Endodermal cell (in vitro differentiated cells): ENCODE results near the gene RIT2. TPM values are rescaled to one million over a fixed set of nuclear protein-coding genes. Genes with fewer than 3 reads are reported as not detected.

ENCODE experiments used
- DNase-seq: peaks from one replicate; pipeline ENCODE4 v3.0.0-alpha.2; 2017
- H3K27ac ChIP-seq: 2 replicates; pipeline ENCODE4 v1.5.1; 2013; ENCODE audit warnings: mild to moderate bottlenecking, low read depth, low read length, moderate library complexity
- H3K27me3 ChIP-seq: 2 replicates; pipeline ENCODE4 v1.6.1; 2013; ENCODE audit warnings: mild to moderate bottlenecking, low read length, moderate library complexity; ENCODE audit not compliant: insufficient read depth, control insufficient read depth, poor library complexity, severe bottlenecking
- H3K36me3 ChIP-seq: 2 replicates; pipeline ENCODE4 v1.7.0; 2013; ENCODE audit warnings: mild to moderate bottlenecking, low read length, moderate library complexity; ENCODE audit not compliant: control insufficient read depth, insufficient read depth
- H3K4me1 ChIP-seq: one replicate; pipeline ENCODE4 v1.7.0; 2013; ENCODE audit warnings: low read length; ENCODE audit not compliant: control insufficient read depth, insufficient read depth
- H3K4me3 ChIP-seq: 2 replicates; pipeline ENCODE4 v1.5.1; 2013; ENCODE audit warnings: mild to moderate bottlenecking, low read length, moderate library complexity
- H3K9ac ChIP-seq: 2 replicates; pipeline ENCODE4 v1.6.1; 2013; ENCODE audit warnings: mild to moderate bottlenecking, low read length, moderate library complexity; ENCODE audit not compliant: poor library complexity, severe bottlenecking; ENCODE audit errors: extremely low read depth
- H3K9me3 ChIP-seq: 2 replicates; pipeline ENCODE4 v1.6.1; 2013; ENCODE audit warnings: mild to moderate bottlenecking, low read length, moderate library complexity; ENCODE audit not compliant: control insufficient read depth
- H3K27ac Mint-ChIP-seq: 2 replicates; pipeline ENCODE4 v1.8.0; 2020; ENCODE audit warnings: mixed read lengths
- H3K27me3 Mint-ChIP-seq: 2 replicates; pipeline ENCODE4 v1.8.0; 2021; ENCODE audit warnings: mild to moderate bottlenecking, mixed read lengths; ENCODE audit not compliant: insufficient read depth
- H3K36me3 Mint-ChIP-seq: 2 replicates; pipeline ENCODE4 v1.8.0; 2020; ENCODE audit warnings: low read depth, mixed read lengths
- H3K4me1 Mint-ChIP-seq: 2 replicates; pipeline ENCODE4 v1.8.0; 2020; ENCODE audit warnings: mixed read lengths
- H3K4me3 Mint-ChIP-seq: 2 replicates; pipeline ENCODE4 v1.8.0; 2020; ENCODE audit warnings: mild to moderate bottlenecking, moderate library complexity, mixed read lengths
- H3K9me3 Mint-ChIP-seq: 2 replicates; pipeline ENCODE4 v1.8.0; 2020; ENCODE audit warnings: mild to moderate bottlenecking, mixed read lengths
- CTCF ChIP-seq: fragments of 200-600 bp; sonication (generic); conservative IDR thresholded peaks from 2 replicates; pipeline ENCODE4 v1.5.0; 2021; ENCODE audit warnings: antibody characterized with exemption, mild to moderate bottlenecking
- WGBS, 2 experiments: methylation state at CpG; one replicate each; pipeline versions ENCODE4 v1.1.5 to v1.1.7; 2013; ENCODE audit warnings: missing lambda C conversion rate in 2 of 2, mixed read lengths in 1 of 2; ENCODE audit not compliant: insufficient coverage in 1 of 2, insufficient read length in 1 of 2; 5-methylcytosine and 5-hydroxymethylcytosine counted together
- total RNA-seq, 2 donors: library from RNA; stranded (reverse); fragmentation: NEBNext Ultra II Directional in 1 of 2; extraction: Animal tissue kit (Norgen Biotek cat#: 25700) in 1 of 2; gene quantifications; 2 replicates in 1 of 2; 3 replicates in 1 of 2; pipeline ENCODE4 v1.2.1, GENCODE V29; 2021

The RIT2 gene
- total RNA-seq, 2 donors from 2014 or later: 0.81 TPM; not detected in 1

GRCh38 chr18:43081396-43081795 is 34.1 kb downstream of the RIT2 start:
- H3K9me3 ChIP-seq: peaks cover 5% of the 10 kb centered on the region
- H3K4me1 ChIP-seq: no peaks in the 10 kb centered on the region
- H3K36me3 Mint-ChIP-seq: no peaks in the 10 kb centered on the region
- no peak for TF ChIP-seq CTCF
- no peak overlapping the region for H3K9ac ChIP-seq
- peaks cover 23% of the 10 kb centered on the region for H3K4me1 Mint-ChIP-seq
- no peak overlapping the region for H3K4me3 ChIP-seq
- peaks cover 1% of the 10 kb centered on the region for H3K27me3 Mint-ChIP-seq
- no peak for DNase-seq
- no peaks in the 10 kb centered on the region for H3K36me3 ChIP-seq
- H3K9me3 Mint-ChIP-seq: peaks cover 9% of the 10 kb centered on the region
- no peak overlapping the region for H3K4me3 Mint-ChIP-seq
- H3K27ac ChIP-seq: no peak overlapping the region
- no peak overlapping the region for H3K27ac Mint-ChIP-seq
- H3K27me3 ChIP-seq: no peaks in the 10 kb centered on the region

- Histone ChIP-seq H3K27ac (no peak overlapping the region), H3K9me3 (peaks cover 5% of the 10 kb centered on the region), H3K36me3 (no peaks in the 10 kb centered on the region), H3K4me1 (no peaks in the 10 kb centered on the region), H3K27me3 (no peaks in the 10 kb centered on the region), H3K9ac (no peak overlapping the region), H3K4me3 (no peak overlapping the region)
- no peak for DNase-seq
- TF ChIP-seq CTCF: no peak
- H3K4me1 Mint-ChIP-seq: peaks cover 23% of the 10 kb centered on the region
- WGBS, 2 experiments: 92 to 100% methylated on average over 2 to 3 of the region's 3 CpGs
- peaks cover 1% of the 10 kb centered on the region for H3K27me3 Mint-ChIP-seq
- no peak overlapping the region for H3K4me3 Mint-ChIP-seq
- H3K9me3 Mint-ChIP-seq: peaks cover 9% of the 10 kb centered on the region
- no peaks in the 10 kb centered on the region for H3K36me3 Mint-ChIP-seq
- no peak overlapping the region for H3K27ac Mint-ChIP-seq
These were observed 34.8 kb downstream of the RIT2 start for GRCh38 chr18:43080671-43081070.

- H3K9me3 Mint-ChIP-seq: peaks cover 12% of the 10 kb centered on the region
- Histone ChIP-seq H3K4me1 (no peaks in the 10 kb centered on the region), H3K4me3 (no peak overlapping the region), H3K36me3 (no peaks in the 10 kb centered on the region), H3K27ac (no peak overlapping the region), H3K9ac (no peak overlapping the region), H3K9me3 (no peaks in the 10 kb centered on the region), H3K27me3 (no peaks in the 10 kb centered on the region)
- WGBS, 2 experiments: 54 to 72% methylated on average over 3 to 4 of the region's 4 CpGs
- DNase-seq: no peak
- no peak overlapping the region for H3K4me3 Mint-ChIP-seq
- H3K27ac Mint-ChIP-seq: no peak overlapping the region
- no peaks in the 10 kb centered on the region for H3K36me3 Mint-ChIP-seq
- TF ChIP-seq CTCF: no peak
- H3K27me3 Mint-ChIP-seq: peaks cover 1% of the 10 kb centered on the region
- H3K4me1 Mint-ChIP-seq: peaks cover 23% of the 10 kb centered on the region
These were observed 36.1 kb downstream of the RIT2 start for GRCh38 chr18:43079422-43079821.
